T-helper 9 cell (primary cell): ENCODE results near the gene NHLRC3.
A peak's percentile ranks its signal among the peaks of the same experiment; 100 is the strongest.
"Not testable (repeated sequence)": the region's sequence is repeated elsewhere in the genome, so short reads cannot be mapped to it uniquely, and the experiment has no call there.

Experiments
- DNase-seq: peaks from one replicate; pipeline ENCODE4 v3.0.0-alpha.2; 2020
- total RNA-seq, 2 donors: gene quantifications; one replicate each; lab custom pipeline; 2026; lab: John Stamatoyannopoulos, UW

The NHLRC3 gene, protein sequence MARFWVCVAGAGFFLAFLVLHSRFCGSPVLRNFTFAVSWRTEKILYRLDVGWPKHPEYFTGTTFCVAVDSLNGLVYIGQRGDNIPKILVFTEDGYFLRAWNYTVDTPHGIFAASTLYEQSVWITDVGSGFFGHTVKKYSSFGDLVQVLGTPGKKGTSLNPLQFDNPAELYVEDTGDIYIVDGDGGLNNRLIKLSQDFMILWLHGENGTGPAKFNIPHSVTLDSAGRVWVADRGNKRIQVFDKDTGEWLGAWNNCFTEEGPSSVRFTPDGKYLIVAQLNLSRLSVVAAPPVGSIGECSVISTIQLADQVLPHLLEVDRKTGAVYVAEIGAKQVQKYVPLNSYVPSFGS
- total RNA-seq, result 11.1 to 29.0 reads per million in 2 donors

- DNase-seq, result peak; percentile 65
Observed at GRCh38 chr13:39037880-39038568, at the start of gene NHLRC3, which contains the start of gene PROSER1. Gene NHLRC3, plus strand, starts transcription at chr13:39038456. Its CDS starts 184 bp downstream, at chr13:39038640. Gene PROSER1, minus strand, starts transcription at chr13:39038089. Its CDS starts 847 bp downstream, at chr13:39037242.

DNA sequence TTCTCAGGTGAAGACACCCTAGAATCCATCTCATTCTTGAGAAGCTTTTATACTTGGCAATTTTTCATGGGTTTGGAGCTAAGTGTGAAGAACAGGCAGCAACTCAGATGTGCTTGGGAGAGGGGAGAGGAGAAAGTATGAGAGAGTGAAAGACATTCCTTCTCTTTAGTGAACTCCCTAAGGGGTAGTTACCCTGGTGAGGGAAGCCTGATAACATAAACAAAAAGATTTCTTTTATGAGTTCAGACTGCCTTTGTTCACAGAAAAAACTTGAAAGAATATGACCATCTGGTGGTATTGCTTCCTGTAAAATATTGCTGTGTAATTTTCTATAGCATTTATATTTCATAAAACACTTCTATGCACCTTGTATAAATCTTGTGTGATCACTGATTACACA, 47.6 kb upstream of the NHLRC3 start, which contains the start of gene STOML3:
STOML3 (minus strand) TSS at position 139 of the 400 bp plus-strand sequence; CDS start at position 29, 110 bp downstream.
- no peak for DNase-seq

DNA sequence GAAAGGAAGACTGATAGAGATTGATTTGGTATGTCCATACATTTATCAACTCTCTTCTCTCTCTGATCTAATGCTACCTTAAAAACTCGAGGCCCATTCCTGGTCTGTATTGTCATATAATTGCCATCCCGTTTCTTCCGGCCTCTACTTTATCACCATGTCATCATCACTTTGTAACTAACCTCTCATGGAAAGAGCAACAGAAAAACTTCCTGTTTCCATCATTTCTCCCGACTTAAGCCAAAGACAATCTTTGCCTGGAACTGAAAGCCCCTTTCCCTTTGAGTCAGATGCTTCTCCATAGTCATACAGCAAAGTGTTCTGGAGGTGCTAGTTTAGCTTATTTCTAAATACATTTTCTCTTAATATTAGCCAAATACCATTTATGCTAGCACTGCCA, 44.9 kb upstream of the NHLRC3 start:
- no peak for DNase-seq

DNA sequence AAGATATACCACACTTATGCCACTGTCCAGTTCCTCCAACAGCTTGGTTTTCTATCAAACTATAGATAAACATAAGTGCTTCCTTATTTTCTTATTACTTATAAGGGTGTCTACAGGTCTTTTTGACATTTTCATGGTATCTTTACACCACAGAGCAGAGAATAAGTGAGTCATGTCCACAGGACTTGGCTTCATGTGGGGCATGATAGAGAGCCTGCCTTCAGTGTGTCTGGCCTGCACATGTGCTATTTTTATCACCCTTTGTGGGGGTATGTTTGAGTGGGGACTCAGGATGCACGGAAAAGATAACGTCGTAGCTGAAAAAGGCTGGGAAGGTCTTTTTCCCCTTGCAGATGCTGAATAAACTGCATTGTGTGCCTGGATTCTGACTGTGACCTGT, 39.5 kb upstream of the NHLRC3 start:
- no peak for DNase-seq

- DNase-seq, result not testable (repeated sequence)
Observed at GRCh38 chr13:39006371-39007111, 31.7 kb upstream of the NHLRC3 start.

DNA sequence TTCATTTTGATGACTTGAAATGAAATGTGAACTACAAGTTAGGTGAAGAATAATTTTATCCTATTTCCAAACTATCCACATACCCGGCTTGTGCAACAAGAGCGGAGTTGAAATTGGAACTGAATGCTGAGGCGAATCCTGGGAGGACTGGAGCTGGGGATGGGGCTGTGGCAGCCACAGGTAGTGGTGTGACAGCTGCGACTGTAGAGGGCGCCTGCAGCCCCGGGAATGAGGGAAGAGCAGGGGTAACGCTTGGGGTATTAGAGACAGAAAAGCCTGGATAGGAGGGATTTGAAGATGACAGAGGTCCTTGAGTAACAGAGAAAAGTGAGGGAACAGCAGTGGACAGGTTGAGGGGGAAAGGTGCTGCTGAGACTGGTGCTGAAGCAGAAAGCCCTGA, 25.6 kb upstream of the NHLRC3 start:
- DNase-seq, result no peak

- DNase-seq, result no peak
Observed at GRCh38 chr13:39013462-39013861, 24.8 kb upstream of the NHLRC3 start.

DNA sequence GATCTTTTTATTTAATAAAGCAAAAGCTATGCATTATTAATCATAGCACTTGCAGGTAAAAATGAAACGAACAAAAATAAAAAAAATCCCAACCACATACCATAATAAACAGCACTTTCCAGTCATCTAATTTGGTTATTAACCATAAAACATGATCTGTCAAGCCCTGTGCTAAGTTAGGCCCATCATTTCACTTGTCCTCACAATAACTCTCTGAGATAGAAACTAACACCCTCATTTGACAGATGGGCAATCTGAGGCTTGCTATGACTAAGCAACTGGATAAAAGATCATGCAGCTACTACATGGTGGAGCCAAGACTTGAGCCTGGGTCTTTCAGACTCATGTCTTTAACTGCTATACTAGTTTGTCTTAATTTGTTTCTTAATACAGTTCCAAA, 22.2 kb upstream of the NHLRC3 start:
- no peak for DNase-seq

DNA sequence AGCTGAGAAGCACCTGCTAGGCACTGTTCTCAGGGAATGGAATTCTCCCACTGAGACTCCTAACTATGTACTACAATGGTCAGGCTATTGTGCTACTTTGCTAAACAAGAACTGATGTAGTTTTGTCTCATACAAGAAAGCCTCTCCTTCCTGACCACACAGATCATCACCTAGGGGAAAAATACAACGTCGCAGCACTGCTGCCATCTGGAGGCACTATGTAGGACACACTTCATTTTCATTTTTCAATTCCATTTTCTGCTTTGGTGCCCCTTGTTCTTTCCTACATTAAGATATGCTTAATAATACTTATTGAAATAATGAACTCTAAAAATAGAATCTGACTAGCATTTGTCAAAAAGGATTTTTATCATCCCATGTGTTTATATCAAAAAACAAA, 21.5 kb upstream of the NHLRC3 start:
- no peak for DNase-seq

- no peak for DNase-seq
Observed at GRCh38 chr13:39020853-39021462, 17.3 kb upstream of the NHLRC3 start.

DNA sequence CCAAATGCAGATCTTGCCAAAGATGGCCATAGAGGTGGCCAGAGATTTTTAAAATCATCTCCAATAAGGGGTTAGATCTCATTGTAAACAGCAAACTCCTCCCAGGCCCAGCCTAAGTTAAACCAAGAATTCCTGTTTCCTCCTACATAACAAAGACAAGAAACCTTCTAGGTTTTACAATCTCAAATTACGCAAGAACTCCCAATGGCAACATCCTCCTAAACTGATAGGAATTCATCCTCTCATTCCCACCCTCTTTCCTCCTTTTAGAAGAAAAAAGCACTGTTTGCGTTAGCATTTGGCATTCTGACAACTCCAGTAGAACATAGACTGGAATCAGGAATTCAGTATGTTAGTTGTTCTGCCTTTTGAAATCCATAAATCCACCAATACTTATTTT, 14.9 kb upstream of the NHLRC3 start:
- DNase-seq, result no peak

DNA sequence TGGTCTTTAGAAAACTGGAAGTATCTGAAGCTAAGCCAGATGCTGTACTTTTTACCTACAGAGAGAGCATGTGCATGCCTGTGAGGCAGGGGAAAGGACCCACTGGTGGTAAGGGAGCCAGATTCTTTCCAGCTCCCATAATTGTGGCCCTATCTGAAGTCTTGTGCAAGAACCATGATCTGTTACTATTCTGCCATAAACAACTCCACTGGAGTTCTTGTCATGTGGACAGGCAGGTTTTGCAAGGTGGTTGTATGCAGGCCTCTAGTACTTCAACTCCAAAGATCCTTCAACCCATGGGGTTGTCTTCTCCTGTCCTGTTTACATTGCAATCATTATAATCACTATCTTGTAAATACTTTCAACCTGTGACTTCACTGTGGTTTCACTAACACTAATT, 14.5 kb upstream of the NHLRC3 start:
- DNase-seq, result no peak

GRCh38 chr13:39025433-39025839, 12.8 kb upstream of the NHLRC3 start:
- DNase-seq, result no peak

- no peak for DNase-seq
Observed at GRCh38 chr13:39032150-39032549, 6.1 kb upstream of the NHLRC3 start.

DNA sequence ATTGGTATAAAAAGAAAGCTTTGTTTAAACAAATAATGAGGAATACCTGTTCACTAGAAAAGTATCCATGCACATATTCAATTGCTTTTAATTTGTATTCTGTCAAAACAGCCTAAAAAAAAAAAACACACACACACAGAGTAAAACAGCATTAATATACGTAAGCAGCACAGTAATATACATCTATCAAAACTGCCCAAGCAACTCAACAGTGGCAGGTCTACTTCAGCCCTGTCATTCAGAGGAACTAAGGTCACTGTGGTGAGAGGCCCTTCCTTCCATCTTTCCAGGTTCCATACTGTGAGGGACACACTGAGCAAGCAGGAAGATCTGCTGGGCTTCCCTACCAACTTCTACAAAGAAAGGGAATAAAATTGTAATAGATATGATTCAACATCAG, 4.2 kb upstream of the NHLRC3 start:
- DNase-seq, result no peak

DNA sequence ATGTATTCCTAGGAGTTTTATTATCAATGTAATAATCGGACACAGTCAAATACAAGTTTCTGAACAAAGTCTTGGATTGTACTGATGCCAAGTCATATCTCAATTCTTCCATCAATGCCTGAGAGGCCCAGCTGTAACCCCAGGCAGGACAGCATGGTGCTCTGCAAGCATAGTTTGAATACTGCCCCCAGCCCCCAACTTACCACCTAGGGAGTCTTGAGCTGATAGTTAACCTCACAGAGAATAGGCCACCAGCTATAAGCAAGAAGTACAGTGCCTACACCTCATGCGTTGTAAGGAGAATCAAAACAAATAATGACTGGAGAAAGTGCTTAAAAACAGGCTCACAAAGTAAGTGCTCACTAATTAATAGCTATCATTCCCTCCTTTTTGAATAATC, 3.1 kb upstream of the NHLRC3 start:
- DNase-seq, result no peak

GRCh38 chr13:39035799-39036198, 2.5 kb upstream of the NHLRC3 start:
- DNase-seq, result no peak

GRCh38 chr13:39036212-39036611, 2.0 kb upstream of the NHLRC3 start:
- DNase-seq, result no peak

DNA sequence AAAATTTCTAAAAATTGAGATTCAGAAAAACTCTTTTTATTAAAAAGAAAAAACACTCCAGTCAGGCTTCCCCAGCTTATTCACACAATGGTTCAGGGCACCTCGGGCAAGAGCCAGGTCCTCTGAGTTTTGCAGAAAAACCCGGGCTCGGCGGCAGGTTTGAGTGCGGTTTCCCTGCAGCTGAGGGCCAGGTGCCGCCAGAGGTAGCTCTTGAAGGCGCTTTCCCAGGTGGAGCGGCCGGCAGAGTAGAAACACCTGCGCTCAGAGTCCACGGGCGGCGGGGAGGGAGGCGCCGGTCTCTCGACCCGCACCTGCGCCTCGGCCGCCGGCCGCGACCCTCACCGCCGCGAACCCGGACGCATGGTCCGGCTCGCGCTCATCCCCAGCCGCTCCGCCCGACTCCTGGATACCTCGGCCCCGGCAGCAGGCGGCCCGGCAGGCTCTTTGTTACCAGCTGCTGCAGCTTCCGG, 811 bp upstream of the NHLRC3 start:
- no peak for DNase-seq

- DNase-seq, result peak; percentile 32
Observed at GRCh38 chr13:39038569-39039030, 344 bp downstream of the NHLRC3 start.

DNA sequence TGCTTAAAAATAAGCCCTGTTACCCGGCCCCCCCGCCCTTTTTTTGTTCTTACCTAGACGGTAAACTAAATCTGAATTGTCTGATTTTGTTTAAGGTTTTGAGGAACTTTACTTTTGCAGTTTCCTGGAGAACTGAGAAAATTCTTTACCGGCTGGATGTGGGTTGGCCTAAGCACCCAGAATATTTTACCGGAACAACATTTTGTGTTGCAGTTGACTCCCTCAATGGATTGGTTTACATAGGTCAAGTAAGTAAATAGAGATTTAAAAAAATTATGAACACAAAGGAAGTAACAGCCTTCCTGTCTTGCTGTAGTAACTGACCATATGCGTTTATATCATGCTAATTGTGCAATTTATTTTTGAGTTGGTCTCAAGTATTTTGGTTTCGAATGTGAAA, 785 bp downstream of the NHLRC3 start:
- DNase-seq, result no peak

GRCh38 chr13:39040206-39040605, 1.9 kb downstream of the NHLRC3 start:
- DNase-seq, result no peak

DNA sequence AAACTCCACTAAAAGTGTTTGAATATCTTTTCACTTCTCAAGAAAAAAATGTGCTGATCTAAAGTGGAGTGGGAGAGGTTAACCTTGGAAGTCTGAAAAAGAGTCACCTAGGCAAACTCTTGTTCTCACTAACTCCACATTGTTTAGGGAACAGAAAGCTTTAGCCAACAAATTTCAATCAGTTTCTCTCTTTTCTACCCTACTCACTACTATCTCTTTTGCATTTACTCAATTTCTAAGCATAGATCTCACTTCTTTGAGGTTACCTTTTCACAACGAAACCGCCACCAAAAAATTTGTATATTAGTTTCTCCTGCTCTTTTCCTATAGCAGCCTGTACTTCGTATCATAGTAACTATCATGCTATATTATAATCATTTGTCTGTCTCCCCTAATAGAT, 6.3 kb downstream of the NHLRC3 start:
- DNase-seq, result no peak
